MCF 10A (cell line): Measurements from ENCODE around the gene INS. TPM values are rescaled to one million over a fixed set of nuclear protein-coding genes. Genes with fewer than 3 reads are reported as not detected.

Experiments
- BruUV-seq: library from RNA; stranded (reverse); fragments of 400-500 nt; replicated peaks from 2 replicates; lab custom pipeline; 2021; lab: Mats Ljungman, UMichigan
- CTCF ChIA-PET: fragments of 300-600 bp; sonication (Branson Sonifier 250); formaldehyde crosslinking; extraction: SDS; loops from one replicate; lab custom pipeline; 2021; ENCODE audit warnings: antibody characterized with exemption, inconsistent platforms; lab: Yijun Ruan, JAX
- POLR2A ChIA-PET: fragments of 300-600, 350-650 bp; sonication (Branson Sonifier 250); formaldehyde crosslinking; extraction: SDS; loops from one replicate; lab custom pipeline; 2020; ENCODE audit warnings: antibody characterized with exemption, inconsistent platforms; lab: Yijun Ruan, JAX
- DNase-seq: peaks from one replicate; pipeline ENCODE4 v3.0.0-alpha.2; 2018; ENCODE audit not compliant: unreplicated experiment
- H3K27ac Mint-ChIP-seq: one replicate; pipeline ENCODE4 v1.8.0; 2022; ENCODE audit warnings: mild to moderate bottlenecking, low read depth, mixed read lengths; ENCODE audit not compliant: unreplicated experiment
- H3K27me3 Mint-ChIP-seq: one replicate; pipeline ENCODE4 v1.8.0; 2022; ENCODE audit warnings: mixed read lengths; ENCODE audit not compliant: insufficient read depth, unreplicated experiment
- H3K36me3 Mint-ChIP-seq: one replicate; pipeline ENCODE4 v1.8.0; 2022; ENCODE audit warnings: mild to moderate bottlenecking, moderate library complexity, mixed read lengths; ENCODE audit not compliant: insufficient read depth, unreplicated experiment
- H3K4me1 Mint-ChIP-seq: one replicate; pipeline ENCODE4 v1.8.0; 2022; ENCODE audit warnings: mixed read lengths; ENCODE audit not compliant: insufficient read depth, unreplicated experiment
- H3K4me3 Mint-ChIP-seq: one replicate; pipeline ENCODE4 v1.8.0; 2022; ENCODE audit warnings: mild to moderate bottlenecking, moderate library complexity, mixed read lengths; ENCODE audit not compliant: unreplicated experiment
- H3K9me3 Mint-ChIP-seq: one replicate; pipeline ENCODE4 v1.8.0; 2022; ENCODE audit warnings: mixed read lengths; ENCODE audit not compliant: unreplicated experiment
- intact Hi-C: fragments of 100-400 bp; cut with micrococcal nuclease; formaldehyde crosslinking; loops from 2 replicates; pipeline ENCODE4 v1.14.1; 2022
- total RNA-seq: library from RNA; stranded (reverse); gene quantifications from 2 replicates; pipeline ENCODE4 v1.2.3, GENCODE V29; 2022
- TF ChIP-seq, protein P1 (sequence below): fragments of 200-600 bp; IDR thresholded peaks from one replicate; pipeline ENCODE4 v1.8.0; 2022; ENCODE audit warnings: antibody characterized with exemption, mild to moderate bottlenecking; ENCODE audit not compliant: unreplicated experiment

Gene INS
- total RNA-seq, 1 experiment from 2014 or later = not detected

DNA sequence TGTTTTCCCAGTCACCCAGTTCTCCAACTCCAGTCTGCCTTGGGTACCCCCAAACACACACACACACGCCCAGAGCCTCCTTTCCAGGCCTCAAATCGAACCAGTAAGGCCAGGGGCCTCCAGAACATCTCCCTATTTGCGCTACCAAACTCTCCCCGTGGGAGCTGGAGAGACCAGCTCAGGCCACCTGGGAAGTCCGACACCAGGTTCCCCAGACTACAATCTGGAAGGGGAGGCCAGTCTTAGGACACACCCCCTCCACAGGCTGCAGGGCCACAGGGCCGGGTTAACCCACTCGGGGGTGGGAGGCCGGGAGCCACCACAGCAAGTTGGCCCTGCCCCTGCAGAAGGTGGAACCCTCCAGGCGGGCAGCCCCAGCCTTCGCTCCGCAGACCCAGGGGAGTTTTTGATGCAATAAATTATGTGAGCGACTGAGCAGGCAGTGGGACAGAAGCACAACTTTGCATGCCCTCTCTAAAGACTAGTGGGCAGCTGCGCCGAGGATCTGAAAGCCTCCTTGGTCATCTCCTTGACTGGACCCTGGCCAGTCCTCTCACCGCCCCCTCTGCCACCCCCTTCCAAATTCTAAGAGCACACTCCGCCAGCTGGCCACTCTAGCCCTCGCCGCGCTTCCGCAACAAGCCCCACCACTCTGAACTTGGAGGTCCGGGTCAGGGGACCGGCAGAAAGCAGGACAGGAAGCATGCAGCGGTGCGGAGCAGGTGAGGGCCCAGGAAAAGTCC is 24.6 kb downstream of the INS start:
- Mint-ChIP-seq H3K4me1 (no peaks in the 10 kb centered on the region), H3K36me3 (peaks cover 8% of the 10 kb centered on the region), H3K9me3 (no peaks in the 10 kb centered on the region), H3K4me3 (no peak overlapping the region), H3K27ac (no peak overlapping the region), H3K27me3 (peaks cover 70% of the 10 kb centered on the region)
- intact Hi-C loops = no loop called here
- POLR2A ChIA-PET = interaction anchor here (0.6 kb wide), 1 partner anchor 163 kb away, joined by 4 read pairs; no protein-coding TSS in a partner anchor
- DNase-seq = no peak
- TF ChIP-seq, protein P1, sequence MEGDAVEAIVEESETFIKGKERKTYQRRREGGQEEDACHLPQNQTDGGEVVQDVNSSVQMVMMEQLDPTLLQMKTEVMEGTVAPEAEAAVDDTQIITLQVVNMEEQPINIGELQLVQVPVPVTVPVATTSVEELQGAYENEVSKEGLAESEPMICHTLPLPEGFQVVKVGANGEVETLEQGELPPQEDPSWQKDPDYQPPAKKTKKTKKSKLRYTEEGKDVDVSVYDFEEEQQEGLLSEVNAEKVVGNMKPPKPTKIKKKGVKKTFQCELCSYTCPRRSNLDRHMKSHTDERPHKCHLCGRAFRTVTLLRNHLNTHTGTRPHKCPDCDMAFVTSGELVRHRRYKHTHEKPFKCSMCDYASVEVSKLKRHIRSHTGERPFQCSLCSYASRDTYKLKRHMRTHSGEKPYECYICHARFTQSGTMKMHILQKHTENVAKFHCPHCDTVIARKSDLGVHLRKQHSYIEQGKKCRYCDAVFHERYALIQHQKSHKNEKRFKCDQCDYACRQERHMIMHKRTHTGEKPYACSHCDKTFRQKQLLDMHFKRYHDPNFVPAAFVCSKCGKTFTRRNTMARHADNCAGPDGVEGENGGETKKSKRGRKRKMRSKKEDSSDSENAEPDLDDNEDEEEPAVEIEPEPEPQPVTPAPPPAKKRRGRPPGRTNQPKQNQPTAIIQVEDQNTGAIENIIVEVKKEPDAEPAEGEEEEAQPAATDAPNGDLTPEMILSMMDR = no peak
- CTCF ChIA-PET = no interaction called here
- no TSS peak for BruUV-seq

DNA sequence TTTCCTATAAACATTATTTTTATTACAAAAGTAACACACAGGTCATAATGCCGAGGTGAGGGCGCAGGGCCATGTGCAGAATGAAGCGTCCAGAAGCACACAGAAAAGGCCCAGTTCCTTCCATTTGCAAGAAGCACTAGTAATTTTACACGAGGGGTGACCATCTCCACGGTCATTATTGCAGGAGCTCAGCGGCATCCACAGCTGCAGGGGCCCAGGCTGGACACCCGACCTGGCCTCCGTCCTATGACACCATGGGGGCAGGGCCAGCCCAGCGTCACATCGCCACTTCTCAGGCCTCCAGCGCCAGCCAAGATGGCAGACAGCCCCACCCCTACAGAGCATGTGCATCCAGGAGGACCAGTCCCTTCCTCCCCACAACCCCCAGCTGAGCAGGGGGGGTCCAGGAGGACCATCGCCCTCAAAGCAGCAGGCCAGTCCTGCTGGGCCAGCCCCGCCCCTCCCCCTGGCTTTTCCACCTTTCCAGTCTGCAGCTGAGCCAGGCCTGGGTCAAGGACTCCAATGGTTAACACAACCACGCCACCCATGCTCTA is 25.3 kb downstream of the INS start:
- H3K27me3 Mint-ChIP-seq = peaks cover 70% of the 10 kb centered on the region
- TF ChIP-seq, protein P1 = no peak
- intact Hi-C loops = no loop called here
- H3K9me3 Mint-ChIP-seq = no peaks in the 10 kb centered on the region
- BruUV-seq = no TSS peak
- no peaks in the 10 kb centered on the region for H3K4me1 Mint-ChIP-seq
- H3K27ac Mint-ChIP-seq = no peak overlapping the region
- H3K36me3 Mint-ChIP-seq = peaks cover 8% of the 10 kb centered on the region
- H3K4me3 Mint-ChIP-seq = no peak overlapping the region
- CTCF ChIA-PET = no interaction called here
- DNase-seq = no peak
- POLR2A ChIA-PET = interaction anchor here (0.6 kb wide), 1 partner anchor 163 kb away, joined by 4 read pairs; no protein-coding TSS in a partner anchor

DNA sequence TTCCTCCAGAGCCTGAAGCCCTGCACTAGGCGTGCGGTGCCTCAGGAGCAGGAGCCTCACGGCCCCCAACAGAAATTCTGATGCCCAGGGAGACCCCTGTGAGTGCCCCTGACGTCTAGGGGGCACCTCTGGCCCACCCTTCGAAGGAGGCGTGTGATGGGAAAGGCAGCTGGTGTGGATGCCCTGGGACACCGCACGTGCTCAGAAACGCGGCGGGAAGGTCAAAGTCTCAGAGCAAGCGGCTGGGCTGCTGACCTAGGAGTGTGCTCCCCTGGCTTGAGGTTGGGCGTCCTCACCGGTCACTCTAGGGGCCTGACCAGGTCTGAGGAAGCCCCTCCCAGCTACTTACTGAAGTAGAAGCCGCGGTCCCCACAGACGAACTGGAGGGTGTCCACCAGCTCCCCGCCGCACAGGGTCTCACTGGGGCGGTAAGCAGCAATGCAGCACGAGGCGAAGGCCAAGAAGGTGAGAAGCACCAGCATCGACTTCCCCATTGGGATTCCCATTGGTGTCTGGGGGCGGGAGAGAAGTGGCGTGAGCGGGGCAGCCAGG is 25.9 kb downstream of the INS start:
- Mint-ChIP-seq H3K9me3 (no peaks in the 10 kb centered on the region), H3K4me3 (no peak overlapping the region), H3K27ac (no peak overlapping the region), H3K36me3 (peaks cover 8% of the 10 kb centered on the region), H3K4me1 (no peaks in the 10 kb centered on the region), H3K27me3 (peaks cover 70% of the 10 kb centered on the region)
- ChIA-PET CTCF (no interaction called here), POLR2A (no interaction called here)
- intact Hi-C loops = no loop called here
- no TSS peak for BruUV-seq
- no peak for DNase-seq
- TF ChIP-seq, protein P1 = no peak
